GM18873 (cell line): ENCODE measurements around the gene WWOX.

ENCODE experiments used
- ATAC-seq: cut with Tn5 transposase; IDR thresholded peaks from one replicate; pipeline ENCODE4 v1.9.1; 2021; ENCODE audit warnings: mild to moderate bottlenecking, moderate library complexity, moderate number of reproducible peaks; ENCODE audit not compliant: unreplicated experiment, low FRiP score

The WWOX gene

DNA sequence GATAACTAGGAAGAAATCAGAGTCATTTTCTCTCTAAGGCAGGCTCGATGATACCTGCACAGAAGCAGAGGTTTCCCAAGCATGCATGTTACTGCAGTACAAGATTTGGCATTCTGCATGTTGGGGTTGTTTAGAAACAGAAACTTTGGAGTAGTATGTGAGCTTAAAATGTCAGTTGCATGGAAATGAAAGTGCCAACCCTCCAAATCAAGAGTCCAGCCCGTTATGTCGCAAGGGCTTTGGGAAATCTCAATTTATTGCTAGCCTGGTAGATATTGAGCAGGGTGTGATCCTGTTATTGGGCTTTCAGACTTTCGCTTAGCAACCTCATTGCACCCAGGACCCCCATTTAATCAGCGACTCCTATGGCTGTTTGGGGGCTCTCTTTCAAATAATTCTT lies 1010.3 kb downstream of the WWOX start:
- no peak for ATAC-seq

DNA sequence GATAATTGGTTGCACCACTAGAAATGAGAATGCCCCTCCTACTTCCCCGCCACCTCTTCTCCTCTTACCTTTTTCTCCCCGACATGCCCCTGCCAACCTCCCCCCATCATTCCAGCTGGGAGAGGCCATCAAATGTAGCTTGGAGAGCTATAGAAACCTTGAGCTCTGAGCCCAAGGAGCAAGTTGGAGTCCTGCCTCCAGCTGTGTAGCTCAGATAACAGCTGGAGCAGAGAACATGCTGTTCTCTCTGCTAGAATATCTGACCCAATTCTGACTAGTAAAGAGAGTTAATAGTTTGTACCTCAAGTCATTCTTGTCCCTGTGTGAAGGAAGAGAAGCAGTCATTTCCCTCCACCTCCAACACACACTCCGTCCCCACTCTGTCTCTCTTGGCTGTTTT lies 1010.8 kb downstream of the WWOX start:
- no peak for ATAC-seq

DNA sequence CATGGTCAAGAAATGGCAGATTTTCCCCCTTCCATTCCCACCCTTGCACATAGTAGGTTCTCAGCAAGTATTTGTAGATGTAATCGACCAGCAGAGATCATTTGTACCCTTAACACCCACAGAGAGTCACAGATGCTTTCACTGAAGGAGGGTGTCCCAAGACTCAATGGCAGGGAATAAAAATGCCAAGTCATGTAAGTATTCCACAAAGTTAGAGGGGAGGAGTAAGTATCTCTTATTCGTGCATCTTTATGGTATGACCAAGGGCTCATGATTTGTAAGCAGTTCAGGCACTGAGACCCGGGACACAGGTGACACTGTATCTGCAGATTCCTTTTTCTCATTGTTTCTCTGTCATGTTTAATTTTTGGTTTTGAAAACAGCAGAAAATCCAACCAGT lies 1011.5 kb downstream of the WWOX start:
- ATAC-seq: no peak

DNA sequence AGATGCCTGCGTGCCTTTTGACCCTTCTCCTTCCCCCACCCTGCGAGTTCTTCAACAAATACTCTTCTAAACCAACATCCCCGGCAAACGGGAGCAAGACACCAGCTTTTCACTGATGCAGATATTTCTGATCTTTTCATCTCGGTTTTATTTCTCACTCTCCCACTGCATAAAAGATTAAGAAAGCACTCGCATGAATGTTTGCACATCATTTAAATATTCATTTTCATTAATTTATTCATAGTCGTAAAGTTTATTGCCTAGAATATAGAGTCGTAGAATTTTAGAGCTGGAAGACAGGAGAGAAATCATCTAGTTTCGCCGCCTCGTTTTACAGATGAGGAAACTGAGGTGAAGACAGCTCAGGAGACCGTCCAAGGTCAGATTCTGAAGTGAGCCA lies 1013.0 kb downstream of the WWOX start:
- ATAC-seq: no peak

DNA sequence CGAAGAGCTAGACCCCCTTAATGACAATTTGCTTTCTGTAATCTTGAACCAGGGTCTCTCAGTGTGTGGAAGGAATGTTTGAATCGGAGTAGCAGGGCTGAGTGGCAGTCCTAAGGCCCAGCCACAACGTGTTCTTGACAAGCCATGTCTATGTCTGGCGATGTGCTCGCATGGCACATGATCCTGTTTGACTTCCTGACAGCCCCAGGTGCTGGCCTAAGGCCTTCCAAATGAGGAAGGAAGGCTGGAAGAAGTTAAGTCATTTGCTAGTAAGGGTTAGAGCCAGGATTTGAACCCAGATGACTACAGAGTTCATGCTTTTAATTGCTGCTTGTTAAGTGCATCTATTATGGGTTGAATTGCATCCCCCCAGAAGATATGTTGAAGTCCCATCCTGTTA lies 1014.4 kb downstream of the WWOX start:
- ATAC-seq: no peak

DNA sequence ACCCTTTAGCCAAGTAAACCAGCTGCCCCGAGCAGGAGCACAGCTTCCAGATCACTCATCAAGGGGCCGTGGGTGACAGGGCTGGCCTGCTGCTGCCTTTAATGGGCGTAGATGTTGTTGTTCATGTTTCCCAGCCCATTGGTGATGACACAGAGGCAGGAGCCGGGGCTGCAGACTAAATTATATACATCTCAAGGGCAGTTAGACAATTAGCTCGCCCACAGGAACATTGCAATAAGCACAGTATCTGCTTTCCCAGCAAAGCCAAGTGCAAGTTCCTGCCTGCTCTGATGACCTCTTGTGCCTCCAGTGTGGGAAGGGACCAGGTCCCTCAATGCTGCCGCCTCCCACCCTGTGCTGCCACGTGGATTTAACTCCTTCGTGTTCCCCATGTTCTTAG lies 1015.3 kb downstream of the WWOX start:
- ATAC-seq: no peak

DNA sequence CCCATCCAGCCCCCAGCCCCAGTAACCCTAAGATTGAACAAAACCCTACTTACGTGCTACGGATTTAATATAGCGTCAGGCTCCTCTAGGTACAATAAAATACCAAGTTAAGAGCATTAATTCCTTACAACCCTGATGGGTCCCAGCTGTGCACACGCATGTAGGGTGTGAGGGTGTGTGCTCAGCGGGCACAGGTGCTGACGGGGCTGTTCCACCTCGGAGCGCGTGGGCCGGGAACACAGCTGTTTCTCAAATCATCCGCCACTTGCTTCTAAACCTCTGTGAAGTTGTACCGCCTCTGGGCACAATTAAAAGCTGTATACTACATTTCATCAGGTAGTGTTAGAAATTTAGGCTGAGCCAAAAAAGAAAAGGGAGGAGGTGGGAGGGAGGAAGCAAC lies 1022.5 kb downstream of the WWOX start:
- no peak for ATAC-seq

DNA sequence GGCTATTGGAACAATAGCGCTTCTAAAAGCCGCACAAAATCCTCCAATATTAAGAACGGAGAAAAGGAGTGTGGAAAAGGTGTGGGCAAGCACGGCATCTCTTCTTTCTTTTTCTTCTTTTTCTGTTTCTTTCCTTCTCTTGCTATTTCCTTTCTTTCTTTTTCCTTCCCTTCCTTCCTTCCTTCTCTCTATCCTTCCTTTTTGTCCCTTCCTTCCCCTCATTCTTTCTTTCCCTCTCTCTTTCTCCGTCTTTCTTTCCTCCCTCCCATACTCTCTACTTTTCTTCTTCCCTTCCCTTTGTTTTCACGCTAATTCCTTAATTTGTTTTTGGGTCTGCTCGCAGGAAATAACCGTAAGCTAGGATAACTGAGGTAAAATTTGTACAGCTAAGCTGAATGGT lies 1022.9 kb downstream of the WWOX start:
- no peak for ATAC-seq

DNA sequence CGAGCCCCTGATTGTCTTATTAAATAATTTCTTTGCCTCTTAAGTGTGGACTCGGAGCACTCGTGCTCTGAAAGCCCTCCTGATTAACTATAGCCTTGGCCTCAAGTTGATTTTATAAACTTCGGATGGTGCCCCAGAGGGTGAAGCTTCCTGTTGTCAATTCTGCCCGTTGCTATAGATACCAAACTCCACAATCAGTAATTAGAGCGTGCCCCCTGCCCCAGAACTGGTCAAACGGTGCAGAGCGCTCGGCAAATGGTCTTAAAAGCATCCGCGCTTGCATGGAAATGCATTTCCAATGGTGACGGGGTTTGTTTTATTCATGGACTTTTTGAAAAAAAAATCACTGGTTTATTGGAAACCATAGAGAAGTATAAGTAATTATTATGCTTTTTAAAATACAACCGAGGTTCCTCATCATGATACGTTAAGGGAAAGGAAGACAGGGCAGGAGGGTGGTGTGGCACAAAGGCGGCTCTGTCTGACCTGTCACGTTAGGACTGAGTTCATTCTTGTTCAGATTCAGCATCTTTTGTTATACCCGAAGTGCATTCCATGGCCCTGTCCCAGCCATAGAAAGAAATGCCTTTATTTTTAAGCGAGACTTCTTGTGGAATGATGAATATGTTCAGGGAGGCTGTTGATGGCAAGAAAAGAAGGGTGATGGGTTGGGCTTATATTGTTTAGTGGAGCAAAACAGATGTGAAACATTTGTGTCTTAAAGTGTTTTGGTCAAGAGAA lies 1024.7 kb downstream of the WWOX start:
- no peak for ATAC-seq

DNA sequence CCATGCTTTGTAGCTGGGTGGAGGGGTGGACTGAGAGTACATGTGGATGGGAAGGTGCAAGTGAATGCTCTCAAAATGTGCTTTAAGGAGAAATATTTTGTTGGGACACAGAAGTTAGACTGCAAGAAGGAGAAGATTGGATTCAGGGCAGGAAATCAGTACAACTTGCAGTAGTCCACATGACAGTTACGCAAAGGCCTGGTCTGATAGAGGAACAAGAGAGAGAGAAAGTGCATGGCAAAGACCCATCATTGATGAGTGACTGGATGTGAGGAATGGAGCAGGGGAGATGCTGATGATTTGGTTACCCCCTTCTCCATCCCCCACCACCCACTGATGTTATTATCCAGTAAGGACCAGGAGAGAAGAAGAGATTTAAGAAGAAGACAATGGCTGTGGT lies 1028.3 kb downstream of the WWOX start:
- ATAC-seq: no peak

DNA sequence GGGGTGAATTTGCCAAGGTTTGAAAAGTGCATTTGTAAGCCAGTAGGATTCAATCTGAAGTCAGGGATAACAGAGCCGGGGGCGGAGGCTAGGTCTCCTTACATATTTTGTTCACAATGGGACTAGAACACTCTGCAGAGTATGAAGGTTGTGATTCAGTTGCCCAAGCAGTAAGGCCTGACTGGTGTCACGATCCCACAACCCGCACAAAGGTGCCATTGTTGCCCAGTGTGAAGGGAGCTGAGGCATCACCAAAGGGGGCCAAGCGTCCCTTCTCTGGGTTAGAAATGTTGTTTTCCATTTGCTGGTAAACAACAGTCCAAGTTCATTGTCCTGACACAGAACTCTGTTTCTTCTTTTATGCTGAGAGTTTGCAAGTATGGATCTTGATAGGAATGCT lies 1029.3 kb downstream of the WWOX start:
- no peak for ATAC-seq

DNA sequence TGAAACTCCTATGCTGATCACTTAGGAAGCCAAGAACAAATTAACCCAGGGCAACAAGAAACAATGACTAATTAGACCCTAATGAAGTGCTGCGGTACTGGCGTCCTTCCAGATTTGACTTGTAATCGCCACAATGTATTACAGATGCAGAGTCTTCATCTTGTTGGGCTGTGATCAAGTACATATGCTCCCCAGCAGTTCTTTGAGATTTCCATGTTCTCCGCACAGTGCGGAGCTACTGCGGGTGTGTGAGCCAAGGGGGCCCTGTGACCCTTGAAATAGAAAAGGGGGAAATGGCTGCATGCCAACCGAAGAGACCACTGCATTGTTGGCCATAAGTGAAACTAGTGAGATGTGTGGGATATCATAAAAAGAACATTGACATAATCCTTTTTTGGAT lies 1031.2 kb downstream of the WWOX start:
- ATAC-seq: no peak

DNA sequence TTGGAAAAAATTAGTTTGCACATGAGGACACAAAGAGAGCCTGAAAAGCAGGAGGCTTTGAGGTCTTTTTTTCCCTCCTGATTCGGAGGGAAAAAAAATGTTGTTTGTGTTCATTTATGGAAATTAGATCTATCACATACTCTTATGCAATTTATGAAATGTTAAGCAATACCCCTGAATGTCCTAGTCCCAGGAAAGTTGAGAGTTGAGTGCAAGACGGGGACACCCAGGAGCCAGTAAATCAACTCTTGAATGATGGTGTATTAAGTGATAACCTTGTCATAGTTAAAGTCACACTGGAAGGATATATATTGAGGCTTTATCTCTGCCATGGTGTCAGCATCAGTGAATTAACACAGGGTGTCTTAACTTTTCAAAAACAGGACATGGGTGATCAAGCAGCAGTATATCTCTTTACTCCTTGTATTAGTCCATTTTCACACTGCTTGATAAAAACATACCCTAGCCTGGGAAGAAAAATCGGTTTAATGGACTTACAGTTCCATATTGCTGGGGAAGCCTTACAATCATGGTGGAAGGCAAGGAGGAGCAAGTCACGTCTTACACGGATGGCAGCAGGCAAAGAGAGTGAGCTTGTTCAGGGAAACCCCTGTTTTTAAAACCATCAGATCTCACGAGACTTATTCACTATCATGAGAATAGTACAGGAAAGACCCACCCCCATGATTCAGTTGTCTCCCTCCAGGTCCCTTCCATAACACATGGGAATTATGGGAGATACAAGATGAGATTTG lies 1032.0 kb downstream of the WWOX start:
- no peak for ATAC-seq

DNA sequence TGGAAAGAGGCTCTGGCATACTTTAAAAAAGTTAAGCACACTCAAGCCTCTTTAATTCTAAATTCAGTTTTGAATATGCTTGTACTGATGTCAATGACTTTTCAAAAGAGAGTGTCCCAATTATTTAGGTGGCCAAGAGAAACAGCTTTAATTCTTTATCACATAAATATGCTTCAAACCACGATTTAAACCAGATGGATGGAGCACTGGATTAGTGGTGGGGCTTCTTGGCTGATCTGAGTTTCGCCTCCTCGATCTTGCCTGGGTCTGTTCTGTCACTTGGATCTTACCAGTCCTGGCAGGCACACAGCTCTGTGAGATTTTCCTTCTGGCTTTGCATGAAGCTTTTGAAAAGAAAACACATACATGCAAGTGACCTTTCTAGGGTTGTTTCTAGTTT lies 1033.2 kb downstream of the WWOX start:
- ATAC-seq: no peak

DNA sequence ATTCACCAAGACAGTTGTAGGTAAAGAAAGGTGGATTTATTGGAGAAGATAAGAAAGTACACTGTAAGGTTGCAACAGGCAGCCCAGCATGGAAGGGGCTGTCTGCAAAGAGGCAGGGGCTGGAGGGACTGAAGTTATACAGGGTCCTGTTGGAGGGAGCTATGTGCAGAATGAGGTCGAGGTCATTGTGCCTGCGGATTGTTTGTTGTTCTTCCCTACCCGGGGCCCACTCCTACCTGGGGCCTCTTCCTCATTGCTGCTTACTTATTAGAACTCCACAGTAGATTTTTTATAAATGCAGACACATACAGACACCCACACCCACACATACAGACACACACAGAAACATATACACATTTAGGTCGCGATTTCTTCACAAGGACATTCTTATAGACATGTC lies 1034.8 kb downstream of the WWOX start:
- no peak for ATAC-seq

DNA sequence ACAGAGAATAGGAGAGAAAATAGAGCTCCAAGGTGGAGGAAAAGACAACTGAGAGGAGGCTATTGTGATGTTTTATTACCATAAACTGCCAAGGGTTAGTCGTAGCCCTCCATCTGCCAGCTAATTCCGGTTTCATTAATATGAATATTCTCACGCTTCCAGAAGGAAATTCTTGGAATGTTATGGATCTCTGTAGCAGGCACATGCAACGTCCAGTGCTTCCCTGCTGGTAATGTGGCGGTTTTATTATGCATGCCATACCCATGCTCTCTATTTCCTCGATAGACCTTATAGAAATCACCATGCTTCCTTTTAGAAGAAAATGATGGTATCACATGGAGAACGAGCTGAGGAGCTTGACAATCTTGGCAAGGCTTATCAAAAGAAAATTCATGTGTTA lies 1037.5 kb downstream of the WWOX start:
- ATAC-seq: no peak

DNA sequence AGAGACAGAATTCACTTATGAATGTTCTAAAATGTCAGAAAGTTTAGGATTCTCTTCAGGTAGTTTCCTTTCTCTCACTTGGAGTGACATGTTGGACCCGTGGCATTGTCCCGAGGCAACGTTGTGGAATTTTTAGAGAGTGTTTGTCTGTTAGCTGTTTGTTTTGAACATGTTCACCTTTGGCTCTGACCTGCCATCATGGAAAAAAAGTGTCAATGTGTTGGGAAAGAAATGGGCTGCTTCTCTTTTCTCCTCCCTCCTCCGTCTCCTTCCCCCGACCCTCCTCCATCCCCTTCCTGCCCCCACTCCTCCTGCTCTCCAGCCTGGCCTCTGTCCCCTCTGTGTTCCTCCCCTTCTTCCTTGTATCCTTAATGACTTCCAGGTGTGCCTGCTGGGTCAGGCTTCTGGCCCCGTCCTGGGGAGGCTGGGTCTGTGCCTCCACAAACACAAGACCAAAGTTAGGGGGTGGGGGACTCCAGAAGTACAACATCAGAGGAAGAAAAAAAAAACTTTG lies 1038.0 kb downstream of the WWOX start:
- ATAC-seq: no peak

DNA sequence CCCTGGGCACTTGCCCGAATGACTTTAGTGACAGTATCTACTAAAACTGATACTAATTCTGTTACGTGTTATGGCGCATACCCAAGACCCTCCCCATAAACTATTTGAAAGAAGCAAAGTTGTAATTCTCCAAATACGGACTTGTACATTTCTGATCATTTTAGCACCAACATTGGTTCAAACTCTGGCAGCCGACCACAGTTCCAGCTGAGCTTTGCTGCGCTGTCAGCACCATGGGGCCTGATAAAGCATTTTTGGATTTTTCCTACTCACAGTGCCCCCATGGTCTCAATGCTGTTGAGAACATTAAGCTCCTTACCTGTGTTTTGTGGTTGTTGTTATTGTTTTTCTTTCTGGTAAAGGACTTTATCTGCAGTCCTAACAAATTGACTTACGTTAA lies 1040.3 kb downstream of the WWOX start:
- ATAC-seq: no peak

DNA sequence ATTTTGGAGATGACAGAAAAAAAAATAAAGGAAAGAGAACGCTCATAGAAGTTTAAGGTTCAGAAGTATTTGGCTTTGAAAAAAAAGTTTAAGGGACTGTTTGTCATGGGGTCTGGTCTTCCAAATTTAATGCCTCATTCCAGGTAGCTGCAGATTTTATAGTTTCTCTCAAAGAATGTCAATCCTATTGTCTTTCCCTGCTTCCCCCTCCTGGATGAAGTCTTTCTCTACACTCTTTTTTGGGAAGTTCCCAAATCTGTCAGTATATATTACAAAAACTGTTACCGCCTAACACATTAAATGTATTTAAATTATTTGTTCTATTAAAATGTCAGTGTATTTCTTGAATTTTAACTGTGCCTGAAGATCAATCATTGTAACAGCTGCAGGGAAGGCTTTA lies 1043.6 kb downstream of the WWOX start:
- ATAC-seq: no peak

DNA sequence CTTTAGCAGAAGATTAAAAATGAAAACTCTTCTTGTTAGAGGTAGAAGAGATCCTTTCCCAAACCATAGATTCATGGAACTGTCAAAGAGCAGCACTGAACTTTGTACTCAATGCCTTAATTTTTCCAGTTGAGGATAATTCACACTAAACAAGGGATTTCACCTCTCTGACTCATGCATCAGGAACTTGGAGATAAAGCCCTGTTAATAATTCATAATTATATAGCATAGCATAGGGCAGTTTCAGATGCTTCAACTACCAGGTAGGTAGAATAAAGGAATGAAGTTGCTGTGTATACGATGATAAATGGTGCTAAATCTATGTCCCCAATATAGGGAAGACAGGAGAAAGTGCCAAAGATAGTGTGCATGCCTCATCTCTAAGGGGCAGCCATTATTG lies 1050.7 kb downstream of the WWOX start:
- ATAC-seq: no peak

DNA sequence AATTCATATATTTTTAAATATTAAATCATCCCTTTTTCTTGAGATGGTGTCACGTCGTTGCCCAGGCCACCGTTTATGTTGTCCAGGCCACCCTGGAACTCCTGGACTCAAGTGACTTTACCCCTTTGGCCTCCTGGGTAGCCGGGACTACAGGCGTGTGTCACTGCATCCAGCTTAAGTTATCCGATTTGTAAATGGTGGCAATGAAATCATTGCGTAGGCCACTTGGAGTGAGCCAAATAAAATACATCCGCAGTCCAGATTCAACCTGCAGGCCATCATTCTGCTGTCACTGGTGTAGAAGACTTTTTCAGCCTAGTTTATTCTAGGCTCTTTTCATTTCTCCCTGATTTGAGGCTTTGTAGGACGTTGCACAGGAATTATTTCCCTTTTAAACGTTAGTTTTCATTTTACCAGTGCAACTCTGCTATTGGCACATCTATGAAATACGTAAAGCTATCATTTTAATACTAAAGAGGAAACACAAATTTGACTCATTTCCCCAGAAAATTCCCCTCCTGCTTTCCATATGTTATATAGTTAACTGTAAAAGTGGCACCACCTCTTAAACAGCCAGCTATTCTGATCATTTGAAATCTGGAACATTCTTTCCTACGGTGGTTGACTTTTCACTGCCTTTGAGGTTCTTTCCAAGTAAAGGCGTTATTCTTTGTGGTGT lies 1051.3 kb downstream of the WWOX start:
- no peak for ATAC-seq
